ENCODE results near the gene CYP1B1.

GRCh38 chr2:38033646-38034045 lies 42.3 kb downstream of the CYP1B1 start:
- TF ChIP-seq CTCF (IDR thresholded peaks at IDR 0.05) (no peak), POLR2A (IDR thresholded peaks at IDR 0.05) (no peak)

All from esophagus squamous epithelium (tissue), 4 donors.